HG02938 (cell line): ENCODE data around the gene TSPAN9.

Source experiments
- ATAC-seq: cut with Tn5 transposase; IDR thresholded peaks from one replicate; pipeline ENCODE4 v1.9.1; 2021; ENCODE audit warnings: mild to moderate bottlenecking, moderate library complexity; ENCODE audit not compliant: unreplicated experiment

The TSPAN9 gene

GRCh38 chr12:3179731-3180130 lies 102.6 kb downstream of the TSPAN9 start:
- ATAC-seq = no peak

GRCh38 chr12:3182426-3182825 lies 105.2 kb downstream of the TSPAN9 start:
- ATAC-seq = no peak

- ATAC-seq = no peak
These were observed 107.3 kb downstream of the TSPAN9 start for GRCh38 chr12:3184485-3184884.

GRCh38 chr12:3185260-3185870 lies 108.2 kb downstream of the TSPAN9 start:
- ATAC-seq = no peak

- no peak for ATAC-seq
These were observed 109.5 kb downstream of the TSPAN9 start for GRCh38 chr12:3186546-3187215.

GRCh38 chr12:3187846-3188770 lies 110.9 kb downstream of the TSPAN9 start:
- ATAC-seq = no peak

GRCh38 chr12:3189282-3189681 lies 112.1 kb downstream of the TSPAN9 start:
- no peak for ATAC-seq

- ATAC-seq = no peak
These were observed 112.9 kb downstream of the TSPAN9 start for GRCh38 chr12:3190101-3190500.

GRCh38 chr12:3191450-3191849 lies 114.3 kb downstream of the TSPAN9 start:
- no peak for ATAC-seq

GRCh38 chr12:3192221-3192620 lies 115.0 kb downstream of the TSPAN9 start:
- ATAC-seq = no peak

- ATAC-seq = no peak
These were observed 116.0 kb downstream of the TSPAN9 start for GRCh38 chr12:3193131-3193530.

- no peak for ATAC-seq
These were observed 116.6 kb downstream of the TSPAN9 start for GRCh38 chr12:3193755-3194154.

- no peak for ATAC-seq
These were observed 118.2 kb downstream of the TSPAN9 start for GRCh38 chr12:3195337-3195736.

- no peak for ATAC-seq
These were observed 118.8 kb downstream of the TSPAN9 start for GRCh38 chr12:3195859-3196483.

- ATAC-seq = no peak
These were observed 119.3 kb downstream of the TSPAN9 start for GRCh38 chr12:3196488-3196887.

- no peak for ATAC-seq
These were observed 120.1 kb downstream of the TSPAN9 start for GRCh38 chr12:3197131-3197818.

GRCh38 chr12:3199551-3200031 lies 122.4 kb downstream of the TSPAN9 start:
- ATAC-seq = no peak

- ATAC-seq = no peak
These were observed 122.9 kb downstream of the TSPAN9 start for GRCh38 chr12:3200032-3200617.

GRCh38 chr12:3200814-3201233 lies 123.6 kb downstream of the TSPAN9 start:
- ATAC-seq = no peak
